Stimulated activated CD4-positive, alpha-beta T cell treated with anti-CD3 and anti-CD28 coated beads, Interleukin-12 subunit alpha, Interleukin-12 subunit beta, amount 100 ng/mL, for 48 hours (primary cell): Measurements from ENCODE around the gene DCTPP1.
A peak's percentile ranks its signal among the peaks of the same experiment; 100 is the strongest.
"Not testable (repeated sequence)": the region's sequence is repeated elsewhere in the genome, so short reads cannot be mapped to it uniquely, and the experiment has no call there.

Source experiments
- DNase-seq, 3 donors: peaks; one replicate each; pipeline ENCODE4 v3.0.0-alpha.2; 2020; ENCODE audit warnings: low read depth in 2 of 3, low spot score in 1 of 3

Gene DCTPP1

DNA sequence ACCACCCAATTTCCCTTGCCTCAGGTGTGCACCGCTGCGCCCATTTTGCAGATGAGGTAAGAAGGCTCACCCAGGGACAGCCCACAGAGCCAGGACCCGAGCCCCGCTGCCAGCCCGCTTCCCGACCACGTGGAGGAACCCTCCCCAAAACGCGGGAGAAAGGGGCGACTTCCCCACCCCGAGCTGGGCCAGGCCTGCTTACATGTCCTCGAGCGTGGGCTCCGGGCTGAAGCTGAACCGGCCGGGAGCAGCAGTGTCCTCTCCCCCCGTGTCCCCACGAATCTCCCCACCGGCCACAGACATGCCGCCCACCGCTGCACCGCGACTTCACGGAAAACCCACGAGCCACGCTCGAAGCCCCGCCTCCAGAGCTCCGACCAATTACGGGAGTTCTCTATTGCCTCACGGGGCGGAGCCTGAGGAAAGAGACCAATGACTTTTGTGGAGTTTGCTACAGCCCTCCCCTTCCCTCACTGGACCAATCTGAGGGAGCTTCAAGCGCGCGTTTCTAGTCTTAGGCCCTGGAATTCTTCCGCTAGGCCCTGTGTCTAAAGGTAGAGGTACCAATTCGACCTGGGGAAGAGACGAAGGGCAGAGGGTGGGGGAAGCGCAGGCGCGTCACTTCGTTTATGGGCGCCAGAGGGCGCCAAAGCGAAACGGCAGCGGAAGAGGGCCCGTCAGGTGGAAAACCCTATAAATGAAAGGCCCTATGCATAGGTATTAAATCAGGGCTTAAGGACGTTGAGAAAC is at the start of gene DCTPP1:
TSS of gene DCTPP1 (minus strand) at position 353 of the 750 bp plus-strand sequence. CDS start at position 303, 50 bp downstream.
- DNase-seq: peak; percentile 94 to 95 (median 94)

DNA sequence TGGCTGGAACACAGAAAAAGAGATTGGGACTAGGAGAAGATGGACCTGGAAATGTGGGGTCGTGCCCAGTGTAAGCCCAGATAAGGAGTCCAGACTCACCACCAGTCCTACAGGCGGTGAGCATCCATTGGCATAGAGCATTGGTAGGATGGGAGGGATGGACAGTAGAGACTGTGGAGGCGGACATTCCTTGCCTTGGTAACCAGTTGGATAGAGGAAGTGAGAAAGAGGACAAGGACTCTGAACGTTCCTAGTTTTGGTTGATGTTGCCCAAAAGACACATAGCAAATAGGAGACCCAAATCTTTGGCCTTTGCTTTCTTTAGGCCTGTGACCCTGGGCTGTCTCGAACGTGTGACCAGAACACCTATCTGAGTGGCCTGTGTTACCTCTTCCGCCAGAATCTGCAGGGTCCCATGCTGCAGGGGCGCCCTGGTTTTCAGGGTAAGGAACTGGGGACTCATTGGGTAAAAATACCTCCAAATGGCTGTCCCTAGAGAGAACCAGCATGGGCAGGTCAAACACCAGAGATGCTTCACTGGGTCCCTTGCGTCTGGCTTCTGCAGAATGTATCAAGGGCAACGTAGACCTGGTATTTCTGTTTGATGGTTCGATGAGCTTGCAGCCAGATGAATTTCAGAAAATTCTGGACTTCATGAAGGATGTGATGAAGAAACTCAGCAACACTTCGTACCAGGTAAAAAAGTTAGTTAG is 49.1 kb upstream of the DCTPP1 start:
- DNase-seq: no peak

DNA sequence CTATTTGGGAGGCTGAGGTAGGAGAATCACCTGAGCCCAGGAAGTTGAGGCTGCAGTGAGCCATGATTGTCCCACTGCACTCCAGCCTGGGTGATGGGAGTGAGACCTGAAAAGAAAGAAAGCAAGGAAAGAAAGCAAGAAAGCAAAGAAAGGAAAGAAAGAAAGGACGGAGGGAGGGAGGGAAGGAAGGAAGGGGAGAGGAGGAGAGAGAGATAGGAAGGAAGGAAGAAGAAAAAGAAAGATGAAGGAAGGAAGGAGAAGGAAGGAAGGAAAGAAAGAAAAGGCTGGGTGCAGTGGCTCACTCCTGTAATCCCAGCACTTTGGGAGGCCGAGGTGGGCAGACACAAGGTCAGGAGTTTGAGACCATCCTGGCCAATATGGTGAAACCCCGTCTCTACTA is 47.9 kb upstream of the DCTPP1 start:
- DNase-seq: not testable (repeated sequence)

DNA sequence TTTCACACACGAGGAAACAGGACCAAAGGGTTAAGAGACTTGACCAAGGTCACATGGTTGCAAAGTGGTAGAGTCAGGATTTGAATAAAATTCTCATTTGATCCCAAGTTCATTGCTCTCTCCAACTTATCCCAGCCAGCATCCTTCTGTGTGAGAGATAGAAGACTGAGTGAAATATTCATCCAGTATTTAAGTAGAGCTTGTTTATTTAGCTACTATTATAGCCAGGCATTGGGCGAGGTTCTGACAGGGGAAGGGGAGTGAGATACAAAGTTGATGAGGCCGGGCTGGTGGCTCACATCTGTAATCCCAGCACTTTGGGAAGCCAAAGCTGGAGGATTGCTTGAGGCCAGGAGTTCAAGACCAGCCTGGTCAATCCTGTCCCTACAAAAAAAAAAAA is 47.2 kb upstream of the DCTPP1 start:
- no peak for DNase-seq

DNA sequence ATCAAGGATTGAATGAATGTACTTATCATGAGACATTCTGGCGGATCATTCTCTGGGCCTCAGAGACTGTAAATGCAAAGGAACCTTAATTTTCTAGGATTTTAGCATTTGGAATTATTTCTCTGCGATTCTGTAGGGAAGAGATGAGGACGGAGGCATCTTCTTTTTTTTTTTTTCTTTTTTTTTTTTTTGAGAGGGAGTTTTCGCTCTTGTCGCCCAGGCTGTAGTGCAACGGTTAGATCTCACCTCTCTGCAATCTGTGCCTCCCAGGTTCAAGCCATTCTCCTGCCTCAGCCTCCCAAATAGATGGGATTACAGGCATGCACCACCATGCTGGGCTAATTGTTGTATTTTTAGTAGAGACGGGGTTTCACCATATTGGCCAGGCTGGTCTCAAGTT is 44.9 kb upstream of the DCTPP1 start:
- DNase-seq: no peak

DNA sequence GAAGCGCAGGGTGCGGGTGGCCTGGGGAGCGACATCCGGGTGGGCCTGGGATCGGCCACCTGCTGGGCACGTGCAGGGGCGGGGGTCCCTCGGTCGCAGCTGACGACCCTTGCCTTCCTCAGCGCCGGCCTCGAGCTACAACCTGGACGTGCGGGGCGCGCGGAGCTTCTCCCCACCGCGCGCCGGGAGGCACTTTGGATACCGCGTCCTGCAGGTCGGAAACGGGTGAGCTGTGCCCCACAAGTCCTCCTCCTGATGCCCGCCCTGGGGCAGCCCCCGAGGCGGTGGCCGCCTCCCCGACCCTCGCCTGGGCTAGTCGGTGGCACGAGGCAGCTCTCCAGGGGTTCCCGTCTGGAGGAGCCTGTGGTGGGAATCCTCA is 44.2 kb upstream of the DCTPP1 start:
- no peak for DNase-seq

DNA sequence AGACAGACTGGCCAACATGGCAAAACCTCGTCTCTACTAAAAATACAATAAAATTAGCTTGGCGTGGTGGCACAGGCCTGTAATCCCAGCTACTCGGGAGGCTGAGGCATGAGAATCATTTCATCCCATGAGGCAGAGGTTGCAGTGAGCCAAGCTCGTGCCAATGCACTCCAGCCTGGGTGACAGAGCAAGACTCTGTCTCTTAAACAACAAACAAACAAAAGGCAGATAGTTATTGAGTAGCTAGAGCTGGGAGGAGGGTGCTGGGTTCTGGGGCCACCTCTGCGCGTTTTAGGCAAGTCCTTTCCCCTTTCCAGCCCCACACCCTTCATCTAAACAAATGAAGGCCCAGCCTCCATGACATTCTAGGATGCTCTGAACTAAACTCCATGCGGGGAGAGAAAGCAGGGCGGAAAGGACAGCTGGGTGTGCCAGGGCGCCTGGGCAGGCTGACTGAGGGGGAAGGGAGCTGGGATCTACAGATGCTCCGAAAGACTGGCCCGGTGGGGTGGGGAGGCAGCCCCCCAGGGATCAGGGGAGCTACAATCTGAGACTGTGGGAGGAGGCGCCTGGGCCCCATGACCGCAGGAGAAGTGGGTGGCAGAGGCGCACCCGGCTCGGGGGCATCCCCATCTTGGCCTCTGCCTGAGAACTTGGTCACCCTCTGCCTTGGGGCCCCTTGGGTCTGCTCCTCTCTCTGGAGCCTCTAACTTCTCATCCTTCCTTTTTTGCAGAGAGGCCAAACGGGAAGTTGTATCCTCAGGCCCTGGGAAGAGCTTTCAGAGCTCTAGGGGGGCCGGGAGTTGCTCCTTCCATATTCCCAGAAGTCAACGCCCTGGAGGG is 43.6 kb upstream of the DCTPP1 start:
- DNase-seq: peak in 2 of 3 donors; percentile 47 to 60

DNA sequence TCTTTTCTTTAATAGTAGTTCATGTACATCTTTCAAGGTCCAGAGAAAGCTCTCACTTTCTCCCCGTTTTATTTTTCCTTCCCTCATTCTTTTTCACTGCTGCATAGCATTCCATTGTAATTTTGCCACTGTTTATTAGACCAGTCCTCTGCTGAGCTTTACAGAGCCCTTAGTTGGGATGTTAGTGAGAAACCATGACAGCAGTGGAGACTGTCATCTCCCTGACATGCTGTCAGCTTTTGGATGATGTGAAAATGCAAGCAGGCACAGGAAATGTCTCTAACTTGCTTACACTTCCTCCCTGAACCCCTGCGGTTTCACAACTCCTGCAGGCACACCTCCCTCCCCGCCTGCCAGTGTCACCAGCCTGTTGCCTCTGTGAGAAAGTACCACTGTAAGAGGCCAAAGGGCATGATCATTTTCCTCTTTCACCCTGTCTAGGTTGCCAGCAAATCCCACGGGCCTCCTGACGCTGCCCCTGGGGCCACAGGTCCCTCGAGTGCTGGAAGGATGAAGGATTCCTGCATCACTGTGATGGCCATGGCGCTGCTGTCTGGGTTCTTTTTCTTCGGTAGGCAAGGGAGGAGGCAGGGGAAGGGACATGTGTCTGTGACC is 42.6 kb upstream of the DCTPP1 start, which contains the start of gene ITGAL:
TSS of gene ITGAL (plus strand) at position 415 of the 615 bp plus-strand sequence. CDS start at position 511, 96 bp downstream.
- peak; percentile 70 to 80 (median 74) for DNase-seq

DNA sequence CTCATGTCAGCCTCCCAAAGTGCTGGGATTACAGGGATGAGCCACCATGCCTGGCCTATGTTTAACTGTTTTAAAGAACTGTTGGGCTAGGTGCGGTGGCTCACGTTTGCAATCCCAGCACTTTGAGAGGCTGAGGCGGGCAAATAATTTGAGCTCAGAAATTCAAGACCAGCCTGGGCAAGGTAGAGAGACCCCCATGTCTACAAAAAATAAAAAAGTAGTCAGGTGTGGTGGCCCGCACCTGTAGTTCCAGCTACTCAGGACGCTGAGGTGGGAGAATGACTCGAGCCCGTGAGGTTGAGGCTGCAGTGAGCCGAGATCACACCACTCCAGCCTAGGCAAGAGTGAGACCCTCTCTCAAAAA is 40.8 kb upstream of the DCTPP1 start:
- DNase-seq: no peak

DNA sequence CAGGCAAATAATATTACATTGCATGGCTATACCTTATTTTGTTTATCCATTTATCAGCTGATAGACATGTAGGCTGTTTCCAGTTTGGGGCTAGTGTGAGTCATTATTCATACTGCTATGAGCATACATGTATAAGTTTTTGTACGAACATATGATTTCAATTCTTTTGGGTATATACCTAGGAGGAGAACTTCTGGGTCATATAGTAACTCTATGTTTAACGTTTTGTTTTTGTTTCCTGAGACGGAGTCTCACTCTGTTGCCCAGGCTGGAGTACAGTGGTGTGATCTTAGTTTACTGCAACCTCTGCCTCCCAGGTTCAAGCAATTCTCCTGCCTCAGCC is 40.3 kb upstream of the DCTPP1 start:
- no peak for DNase-seq

DNA sequence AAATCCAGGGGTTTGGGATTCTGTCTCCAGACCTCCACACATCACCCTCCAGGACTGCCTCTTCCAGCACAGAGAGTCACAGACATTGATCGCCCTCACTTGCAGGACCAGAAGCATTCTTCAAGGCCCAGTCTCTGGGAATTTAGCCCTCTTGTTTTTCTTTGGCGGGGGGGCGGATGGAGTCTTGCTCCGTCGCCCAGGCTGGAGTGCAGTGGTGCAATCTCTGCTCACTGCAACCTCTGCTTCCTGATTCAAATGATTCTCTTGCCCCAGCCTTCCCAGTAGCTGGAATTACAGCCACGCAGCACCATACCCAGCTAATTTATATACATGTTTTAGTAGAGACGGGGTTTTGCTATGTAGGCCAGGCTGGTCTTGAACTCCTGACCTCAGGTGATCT is 34.2 kb upstream of the DCTPP1 start:
- DNase-seq: no peak

DNA sequence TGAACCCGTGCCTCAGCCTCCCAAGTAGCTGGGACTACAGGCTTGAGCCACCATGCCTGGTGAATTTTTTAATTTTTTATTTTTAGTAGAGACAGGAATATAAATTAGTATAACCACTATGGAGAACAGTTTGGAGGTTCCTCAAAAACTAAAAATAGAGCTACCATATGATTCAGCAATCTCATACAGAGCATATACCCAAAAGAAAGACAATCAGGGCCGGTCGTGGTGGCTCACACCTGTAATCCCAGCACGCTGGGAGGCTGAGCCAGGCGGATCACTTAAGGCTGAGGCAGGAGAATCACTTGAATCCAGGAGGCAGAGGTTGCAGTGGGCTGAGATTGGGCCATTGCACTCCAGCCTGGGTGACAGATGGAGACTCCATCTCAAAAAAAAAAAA is 31.6 kb upstream of the DCTPP1 start:
- DNase-seq: not testable (repeated sequence)

DNA sequence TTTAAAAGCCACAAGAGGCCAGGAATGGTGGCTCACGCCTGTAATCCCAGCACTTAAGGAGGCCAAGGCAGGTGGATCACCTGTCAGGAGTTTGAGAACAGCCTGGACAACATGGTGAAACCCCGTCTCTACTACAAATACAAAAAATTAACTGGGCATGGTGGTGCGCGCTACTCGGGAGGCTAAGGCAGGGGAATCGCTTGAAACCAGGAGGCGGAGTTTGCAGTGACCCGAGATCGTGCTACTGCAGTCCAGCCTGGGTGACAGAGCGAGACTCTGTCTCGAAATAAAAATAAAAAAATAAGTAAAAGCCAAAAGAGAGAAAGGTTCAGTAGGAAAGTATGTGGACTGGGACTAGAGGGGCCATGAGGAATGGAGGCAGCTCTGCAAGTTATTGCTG is 29.6 kb upstream of the DCTPP1 start:
- DNase-seq: no peak

DNA sequence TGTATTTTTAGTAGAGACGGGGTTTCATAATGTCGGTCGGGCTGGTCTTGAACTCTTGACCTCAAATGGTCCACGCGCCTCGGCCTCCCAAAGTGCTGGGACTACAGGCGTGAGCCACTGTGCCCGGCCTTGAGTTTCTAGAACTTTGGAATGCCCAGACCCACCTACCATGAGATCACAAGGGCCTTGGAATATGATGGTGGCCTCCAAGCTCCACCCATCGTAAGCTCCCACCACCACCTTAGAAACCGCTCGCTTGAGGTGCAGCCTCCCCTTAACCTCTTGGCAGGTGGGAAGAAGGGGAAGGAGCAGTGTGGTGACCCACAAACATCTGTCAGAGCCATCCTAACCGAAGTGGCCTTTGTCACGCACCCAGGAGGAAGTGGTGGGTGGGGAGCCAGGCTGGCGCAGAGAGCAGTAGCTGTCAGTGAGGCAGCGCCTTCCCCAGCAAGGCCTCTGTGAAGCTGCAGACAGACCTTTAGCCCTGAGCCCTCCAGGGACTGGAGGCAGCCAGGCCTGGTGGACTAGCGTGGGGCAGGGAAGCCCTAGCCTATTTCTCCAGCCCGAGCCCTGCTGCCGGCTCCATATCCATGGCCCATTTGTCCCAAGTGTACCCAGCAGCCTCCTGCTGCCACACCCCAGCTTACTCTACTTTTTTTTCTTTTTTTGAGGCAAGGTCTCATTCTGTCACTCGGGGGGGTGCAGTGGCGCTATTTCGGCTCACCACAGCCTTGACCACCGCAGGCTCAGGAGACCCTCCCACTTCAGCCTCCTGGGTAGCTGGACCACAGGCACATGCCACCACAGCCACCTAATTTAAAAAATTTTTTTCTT is 28.9 kb upstream of the DCTPP1 start:
- DNase-seq: peak; percentile 85 to 87 (median 85)

DNA sequence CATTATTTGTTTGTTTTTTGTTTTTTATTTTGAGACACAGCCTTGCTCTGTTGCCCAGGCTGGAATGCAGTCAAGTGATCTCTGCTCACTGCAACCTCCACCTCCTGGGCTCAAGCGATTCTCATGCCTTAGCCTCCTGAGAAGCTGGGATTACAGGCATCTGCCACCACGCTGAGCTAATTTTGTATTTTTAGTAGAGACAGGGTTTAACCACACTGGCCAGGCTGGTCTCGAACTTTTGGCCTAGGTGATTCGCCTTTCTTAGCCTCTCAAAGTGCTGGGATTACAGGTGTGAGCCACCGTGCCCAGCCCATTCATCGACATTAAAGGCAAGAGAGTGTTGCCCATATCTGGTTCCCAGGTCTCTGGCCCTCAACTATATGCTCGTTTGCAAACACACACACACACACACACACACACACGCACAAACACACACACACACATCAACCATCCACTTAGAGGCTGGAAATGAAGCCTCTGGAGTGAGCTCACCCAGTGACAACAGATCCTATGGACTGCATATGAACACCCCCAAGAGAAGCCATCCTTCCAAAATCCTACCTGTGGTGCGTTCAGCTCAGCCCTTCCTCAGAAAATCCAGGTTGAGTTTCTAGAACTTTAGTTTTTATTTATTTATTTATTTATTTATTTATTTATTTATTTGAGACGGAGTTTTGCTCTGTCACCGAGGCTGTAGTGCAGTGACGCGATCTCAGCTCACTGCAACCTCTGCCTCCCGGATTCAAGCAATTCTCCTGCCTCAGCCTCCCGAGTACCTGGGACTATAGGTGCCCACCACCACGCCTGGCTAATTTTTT is 28.1 kb upstream of the DCTPP1 start:
- no peak for DNase-seq

DNA sequence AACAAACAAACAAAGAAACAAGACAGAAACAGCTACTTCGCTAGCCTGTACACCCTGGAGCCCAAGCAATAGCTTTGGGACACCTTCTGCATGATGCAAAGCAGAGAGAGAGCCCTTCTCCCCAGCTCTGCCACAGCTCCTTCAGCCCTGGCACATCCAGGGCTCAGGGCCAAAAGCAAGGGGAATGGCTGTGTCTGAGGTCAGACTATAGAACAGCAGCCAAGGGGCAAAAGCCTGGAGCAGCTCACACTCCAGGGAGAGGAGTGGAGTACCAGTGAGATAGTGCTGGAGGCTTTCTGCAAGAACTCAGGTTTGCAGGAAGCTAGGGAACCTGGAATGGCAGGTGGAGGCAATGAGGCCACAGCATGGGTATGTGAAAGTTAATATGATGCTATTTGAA is 27.4 kb upstream of the DCTPP1 start:
- no peak for DNase-seq

DNA sequence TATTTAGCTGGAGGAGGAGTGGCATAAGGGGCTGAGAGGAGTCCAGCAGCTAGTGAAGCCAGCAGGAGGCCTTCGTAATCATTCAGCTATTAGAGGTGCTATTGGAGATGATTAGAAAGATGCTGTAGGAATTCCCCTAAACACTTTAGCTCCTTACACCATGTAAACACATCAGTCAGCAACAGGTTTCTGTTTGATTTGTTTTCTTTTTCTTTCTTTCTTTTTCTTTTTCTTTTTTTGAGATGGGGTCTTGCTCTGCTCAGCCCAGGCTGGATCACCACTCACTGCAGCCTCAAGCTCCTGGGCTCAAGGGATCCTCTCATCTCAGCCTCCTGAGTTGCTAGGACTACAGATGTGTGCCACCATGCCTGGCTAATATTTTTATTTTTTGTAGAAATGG is 26.5 kb upstream of the DCTPP1 start:
- DNase-seq: no peak

DNA sequence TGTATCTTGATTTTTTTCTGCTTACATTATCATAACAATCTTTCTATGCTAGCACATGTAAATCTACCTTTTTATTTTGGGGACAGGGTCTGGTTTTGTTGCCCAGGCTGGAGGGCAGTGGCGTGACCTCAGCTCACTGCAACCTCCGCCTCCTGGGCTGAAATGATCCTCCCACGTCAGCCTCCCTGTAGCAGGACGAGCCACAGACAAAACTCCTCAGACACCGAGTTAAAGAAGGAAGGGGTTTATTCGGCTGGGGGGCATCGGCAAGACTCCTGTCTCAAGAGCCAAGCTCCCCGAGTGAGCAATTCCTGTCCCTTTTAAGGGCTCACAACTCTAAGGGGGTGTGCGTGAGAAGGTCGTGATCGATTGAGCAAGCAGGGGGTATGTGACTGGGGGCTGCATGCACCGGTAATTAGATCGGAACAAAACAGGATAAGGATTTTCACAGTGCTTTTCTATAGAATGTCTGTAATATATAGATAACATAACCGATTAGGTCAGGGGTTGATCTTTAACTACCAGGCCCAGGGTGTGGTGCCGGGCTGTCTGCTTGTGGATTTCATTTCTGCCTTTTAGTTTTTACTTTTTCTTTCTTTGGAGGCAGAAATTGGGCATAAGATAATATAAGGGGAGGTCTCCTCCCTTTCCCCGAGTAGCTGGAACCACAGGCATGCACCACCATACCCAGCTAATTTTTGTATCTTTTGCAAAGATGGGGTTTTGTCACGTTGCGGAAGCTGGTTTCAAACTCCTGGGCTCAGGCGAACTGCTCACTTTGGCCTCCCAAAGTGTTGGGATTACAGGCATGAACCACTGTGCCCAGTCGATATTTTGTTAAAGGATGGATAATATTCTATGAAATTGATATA is 23.1 kb upstream of the DCTPP1 start:
- DNase-seq: not testable (repeated sequence)

DNA sequence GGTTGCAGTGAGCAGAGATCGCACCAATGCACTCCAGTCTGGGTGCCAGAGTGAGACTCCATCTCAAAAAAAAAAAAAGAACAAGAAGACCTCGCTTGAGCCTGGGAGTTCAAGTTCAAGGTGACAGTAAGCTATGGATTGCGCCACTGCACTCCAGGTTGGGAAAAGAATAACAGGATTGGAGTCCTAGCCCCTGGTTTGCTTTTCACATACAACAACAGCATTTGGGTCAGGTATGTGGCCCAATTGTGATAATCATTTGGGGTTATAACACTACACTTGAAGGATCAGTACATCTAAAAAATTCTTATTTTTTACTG is 19.2 kb upstream of the DCTPP1 start:
- no peak for DNase-seq
